ENCODE results near the gene UBE2J2.

UBE2J2 gene

GRCh38 chr1:1206966-1207531 lies 66.6 kb downstream of the UBE2J2 start:
- DNase-seq, result peak; percentile 40

- DNase-seq, result peak; percentile 48
Measured at GRCh38 chr1:1206376-1206965, 67.2 kb downstream of the UBE2J2 start, which contains the start of gene TNFRSF18. TSS of gene TNFRSF18 (minus strand) at chr1:1206592. CDS start at chr1:1206571, 21 bp downstream.

- peak; percentile 47 for DNase-seq
Measured at GRCh38 chr1:1205769-1206375, 67.8 kb downstream of the UBE2J2 start.

- peak; percentile 44 for DNase-seq
Measured at GRCh38 chr1:1204998-1205768, 68.5 kb downstream of the UBE2J2 start.

DNA sequence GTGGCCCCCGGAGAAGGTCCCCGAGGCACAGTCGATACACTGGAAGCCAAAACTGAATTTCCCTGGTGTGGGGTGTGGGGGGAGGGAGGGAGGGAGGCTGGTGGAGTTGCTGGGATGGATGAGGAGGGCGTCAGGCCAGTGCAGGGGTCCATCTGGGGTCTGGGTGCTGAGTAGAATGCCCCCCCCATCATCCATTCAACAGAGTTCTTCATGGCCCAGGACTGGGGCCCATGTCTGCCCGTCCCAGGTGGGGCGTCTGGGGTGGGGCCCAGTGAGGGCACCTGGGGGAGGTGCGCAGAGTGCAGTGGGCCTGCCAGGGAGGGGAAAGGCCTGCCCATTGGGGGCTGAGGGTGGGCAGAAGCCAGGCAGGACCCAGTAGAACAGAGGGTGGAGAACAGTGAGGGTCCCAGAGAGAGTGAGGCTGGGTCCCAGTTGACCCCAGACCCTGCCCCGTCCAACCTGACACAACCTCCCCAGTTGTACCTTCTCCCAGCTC lies 69.2 kb downstream of the UBE2J2 start:
- DNase-seq, result no peak

Data from right forelimb (tissue), 1 donor.